UCSD-AML1 (cell line): ENCODE results near the gene UGGT2.
"Not testable (repeated sequence)": the region's sequence is repeated elsewhere in the genome, so short reads cannot be mapped to it uniquely, and the experiment has no call there.

Source experiments
- DNase-seq: peaks from one replicate; lab custom pipeline; 2025; ENCODE audit not compliant: unreplicated experiment; lab: John Stamatoyannopoulos, UW

The UGGT2 gene

DNA sequence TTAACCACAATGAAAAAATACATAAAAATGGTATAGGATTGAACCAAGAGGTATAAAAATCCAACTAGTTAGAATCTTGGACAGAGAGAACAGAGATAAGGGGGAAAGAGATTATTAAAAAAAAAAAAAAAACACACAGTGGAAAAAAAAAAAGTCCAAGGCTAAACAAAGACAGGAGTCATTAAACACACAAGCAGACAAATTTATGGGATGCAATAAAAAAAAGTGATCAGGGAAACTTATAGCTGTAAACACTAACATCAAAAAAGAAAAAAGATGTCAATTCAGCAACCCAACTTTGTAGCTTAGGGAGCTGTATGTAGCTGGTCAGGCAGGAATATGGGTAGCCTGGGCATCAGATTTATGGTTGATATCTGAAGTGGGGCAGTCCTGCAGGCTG, 247.3 kb downstream of the UGGT2 start:
- DNase-seq, result no peak

DNA sequence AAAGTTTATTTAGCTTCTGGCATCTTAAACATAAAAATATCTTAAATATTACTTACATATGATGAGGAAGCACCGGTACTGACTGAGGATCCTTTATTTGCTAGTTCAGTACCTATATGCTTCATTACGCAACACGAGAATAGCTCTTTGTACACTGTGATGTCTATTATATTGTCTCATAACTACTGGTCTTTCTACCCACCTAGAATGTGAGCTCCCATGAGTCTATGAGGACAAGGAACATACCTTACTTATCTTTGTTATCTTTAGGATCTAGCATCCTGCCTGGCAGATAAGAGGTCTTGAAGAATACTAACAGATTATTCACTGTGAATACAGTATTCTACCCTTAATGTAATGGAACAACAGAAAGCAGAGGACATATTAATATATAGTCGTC, 251.4 kb downstream of the UGGT2 start:
- no peak for DNase-seq

DNA sequence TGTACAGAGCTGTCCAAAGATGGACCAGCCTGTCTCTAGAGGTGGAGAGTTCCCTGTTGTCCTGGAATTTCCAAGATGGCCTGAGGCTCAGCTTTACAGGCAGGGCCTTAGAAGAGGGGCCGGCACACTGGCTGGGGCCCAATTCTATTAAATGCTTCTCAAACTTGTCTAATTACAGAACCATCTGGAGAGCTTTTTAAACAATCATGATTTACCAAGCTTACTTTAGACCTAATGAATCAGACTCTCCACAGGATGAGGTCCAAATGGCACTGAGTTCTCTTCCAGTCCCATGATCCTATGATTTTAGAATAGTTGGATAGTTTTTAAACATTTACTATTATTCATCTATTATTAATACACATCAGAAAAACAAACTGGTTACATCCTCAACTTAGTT, 252.8 kb downstream of the UGGT2 start:
- DNase-seq, result no peak

DNA sequence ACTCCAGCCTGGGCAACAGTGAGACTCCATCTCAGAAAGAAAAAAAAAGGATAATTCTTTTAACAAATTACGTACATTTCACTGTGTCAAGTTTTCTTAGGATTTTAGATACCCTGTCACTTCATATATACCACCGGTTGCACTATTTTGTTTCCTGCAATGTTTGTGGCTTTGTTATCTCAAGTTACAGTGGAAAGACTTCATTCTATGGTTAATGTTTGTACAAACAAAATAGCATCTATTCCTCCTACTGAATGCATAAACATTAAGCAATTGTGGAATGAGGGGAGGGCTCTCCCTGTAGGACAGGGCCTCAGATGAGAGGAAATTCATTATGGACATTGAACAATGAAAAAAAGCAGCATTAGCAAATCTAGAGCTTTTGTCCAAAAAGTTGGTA, 256.2 kb downstream of the UGGT2 start:
- DNase-seq, result no peak

DNA sequence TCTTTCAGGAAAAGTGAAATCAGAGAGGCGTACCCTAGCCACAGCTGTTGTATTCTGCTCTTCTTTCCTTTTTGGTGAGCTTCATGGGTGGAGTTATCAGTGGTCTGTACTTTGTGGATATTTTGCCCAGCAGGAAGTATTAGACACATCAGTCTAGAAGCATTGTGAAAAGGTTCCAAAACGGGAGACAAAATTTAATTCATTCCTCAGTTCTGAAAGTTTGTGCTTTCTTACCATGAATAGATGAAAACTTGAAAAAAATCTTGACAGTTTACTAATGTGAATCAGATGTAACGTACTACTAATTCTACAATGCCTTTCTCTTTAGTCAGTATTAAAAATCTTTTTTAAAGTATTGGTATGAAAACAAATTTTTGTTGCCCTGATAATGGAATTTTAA, 259.4 kb downstream of the UGGT2 start:
- DNase-seq, result no peak

DNA sequence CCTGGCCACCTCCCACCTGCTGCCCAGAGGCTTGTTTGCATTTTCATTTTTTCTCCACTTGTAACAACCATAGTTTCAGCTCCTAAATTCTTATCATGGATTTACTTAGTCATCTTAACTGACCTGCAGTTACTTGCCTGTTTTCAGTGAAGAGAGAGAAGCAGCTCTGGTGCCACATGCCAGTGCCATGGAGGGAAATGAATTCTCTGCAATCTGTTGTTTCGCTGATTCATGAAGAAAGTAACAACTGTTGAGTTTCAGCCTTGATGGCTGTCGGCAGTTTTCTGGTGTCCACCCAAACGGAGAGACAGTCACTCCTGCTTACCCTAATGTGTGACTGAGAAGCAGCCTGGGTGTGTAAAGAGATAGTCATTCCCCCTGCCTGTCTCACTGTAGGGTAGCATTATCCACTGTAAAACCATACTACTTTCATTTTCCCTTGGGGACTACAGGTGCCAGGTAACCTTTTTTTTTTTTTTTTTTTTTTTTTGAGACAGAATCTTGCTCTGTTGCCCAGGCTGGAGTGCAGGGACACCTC, 260.1 kb downstream of the UGGT2 start:
- DNase-seq, result no peak

DNA sequence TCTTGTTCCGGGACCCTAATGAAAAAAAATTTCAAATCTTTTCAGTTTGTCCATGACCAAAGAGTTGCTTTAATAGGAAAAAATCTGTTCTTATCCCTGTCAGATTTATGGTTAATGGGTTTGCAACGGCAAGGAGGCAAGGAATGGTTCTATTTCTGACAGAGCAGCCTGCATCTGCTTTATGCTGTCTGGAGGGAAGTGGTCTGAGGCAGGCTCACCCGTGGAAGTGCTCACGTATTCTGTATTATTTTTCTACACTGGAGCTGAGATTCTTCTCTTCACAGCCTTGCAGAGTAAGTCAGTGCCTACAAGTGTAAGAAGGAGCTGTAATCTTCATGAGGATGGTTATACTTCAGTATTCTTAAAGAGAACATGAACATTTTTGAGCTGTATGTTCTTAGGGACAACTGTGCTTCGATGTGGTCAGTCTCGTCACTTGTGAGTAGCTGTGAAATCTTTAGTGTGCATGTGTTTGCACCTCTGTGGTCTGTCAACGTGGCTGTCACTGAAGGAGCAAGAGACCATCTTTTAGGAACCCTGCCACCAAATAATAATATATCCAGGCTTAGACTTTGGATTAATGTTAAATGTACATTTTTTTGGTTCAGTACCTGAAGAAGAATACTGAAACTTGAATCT, 262.0 kb downstream of the UGGT2 start:
- no peak for DNase-seq

DNA sequence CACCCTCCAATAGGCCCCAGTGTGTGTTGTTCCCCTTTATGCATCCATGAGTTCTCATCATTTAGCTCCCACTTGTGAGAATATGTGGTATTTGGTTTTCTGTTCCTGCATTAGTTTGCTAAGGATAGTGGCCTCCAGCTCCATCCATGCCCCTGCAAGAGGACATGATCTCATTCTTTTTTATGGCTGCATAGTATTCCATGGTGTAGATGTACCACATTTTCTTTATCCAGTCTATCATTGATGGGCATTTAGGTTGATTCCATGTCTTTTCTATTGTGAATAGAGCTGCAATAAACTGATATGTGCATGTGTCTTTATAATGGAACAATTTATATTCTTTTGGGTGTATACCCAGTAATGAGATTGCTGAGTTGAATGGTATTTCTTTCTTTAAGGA, 263.9 kb downstream of the UGGT2 start:
- not testable (repeated sequence) for DNase-seq

DNA sequence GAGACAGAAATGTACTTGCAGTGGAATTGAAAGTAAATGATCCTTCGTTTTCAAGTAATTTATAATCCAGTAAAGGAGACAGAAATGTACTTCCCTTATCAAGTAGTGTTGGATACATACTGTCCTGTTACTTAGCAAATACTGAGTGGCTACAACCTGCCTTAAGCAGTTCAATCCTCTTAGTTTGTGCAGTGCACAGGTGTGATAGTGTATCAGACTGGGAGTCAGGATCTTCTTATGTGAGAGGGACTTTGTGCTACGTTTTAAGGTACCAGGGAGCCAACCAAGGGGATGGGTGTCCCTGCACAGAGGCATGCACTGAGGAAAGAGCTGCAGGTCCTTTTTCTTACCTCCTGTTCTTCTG, 265.1 kb downstream of the UGGT2 start:
- no peak for DNase-seq

DNA sequence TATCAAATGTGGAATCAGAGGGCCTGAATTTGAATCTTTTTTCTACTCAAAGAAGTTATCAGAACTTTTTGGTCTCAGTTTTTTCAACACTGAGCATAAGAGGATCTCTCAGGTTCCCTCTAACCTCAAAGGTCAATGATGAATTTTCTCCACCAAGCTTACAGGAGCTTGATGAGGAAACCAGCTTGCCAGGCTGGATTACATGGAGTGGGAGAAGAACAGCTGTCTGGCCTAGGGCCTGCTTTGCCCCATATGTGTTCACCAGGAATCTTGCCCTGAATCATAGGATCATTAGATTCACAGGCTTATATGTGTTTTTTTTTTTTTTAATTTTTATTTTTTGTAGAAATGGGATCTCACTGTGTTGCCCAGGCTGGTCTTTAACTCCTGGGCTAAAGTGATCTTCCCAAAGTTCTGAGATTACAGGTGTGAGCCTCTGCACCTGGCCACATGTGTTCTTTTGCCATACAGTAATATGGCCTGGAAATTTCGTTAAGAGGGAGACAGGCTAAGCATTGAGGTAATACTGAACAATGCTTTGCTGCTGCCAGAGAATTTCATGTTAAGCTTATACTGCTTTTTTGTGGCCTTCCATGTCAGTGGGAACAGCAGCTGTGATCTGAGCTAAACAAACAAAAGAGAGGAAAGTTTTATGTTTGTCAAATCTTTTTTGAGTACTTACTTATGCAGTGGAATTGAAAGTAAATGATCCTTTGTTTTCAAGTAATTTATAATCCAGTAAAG, 265.7 kb downstream of the UGGT2 start:
- DNase-seq, result no peak

DNA sequence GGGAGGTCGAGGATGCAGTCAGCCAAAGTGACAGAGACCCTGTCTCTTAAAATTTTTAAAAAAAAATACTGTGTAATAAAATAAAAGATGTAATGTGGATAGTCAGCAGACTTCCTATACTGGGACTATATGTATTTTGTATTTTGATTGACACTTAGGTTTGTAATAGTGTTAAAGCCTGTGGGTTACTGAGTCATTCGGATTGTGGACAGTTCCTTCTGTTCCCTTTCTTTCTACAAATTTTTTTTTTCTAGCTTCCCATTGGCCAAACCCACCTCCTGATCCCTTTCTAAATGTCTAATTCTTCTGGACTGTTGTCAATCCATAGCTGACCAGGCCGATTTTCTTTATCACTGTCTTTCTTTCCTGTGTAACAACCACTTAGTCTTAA, 268.3 kb downstream of the UGGT2 start:
- DNase-seq, result no peak

DNA sequence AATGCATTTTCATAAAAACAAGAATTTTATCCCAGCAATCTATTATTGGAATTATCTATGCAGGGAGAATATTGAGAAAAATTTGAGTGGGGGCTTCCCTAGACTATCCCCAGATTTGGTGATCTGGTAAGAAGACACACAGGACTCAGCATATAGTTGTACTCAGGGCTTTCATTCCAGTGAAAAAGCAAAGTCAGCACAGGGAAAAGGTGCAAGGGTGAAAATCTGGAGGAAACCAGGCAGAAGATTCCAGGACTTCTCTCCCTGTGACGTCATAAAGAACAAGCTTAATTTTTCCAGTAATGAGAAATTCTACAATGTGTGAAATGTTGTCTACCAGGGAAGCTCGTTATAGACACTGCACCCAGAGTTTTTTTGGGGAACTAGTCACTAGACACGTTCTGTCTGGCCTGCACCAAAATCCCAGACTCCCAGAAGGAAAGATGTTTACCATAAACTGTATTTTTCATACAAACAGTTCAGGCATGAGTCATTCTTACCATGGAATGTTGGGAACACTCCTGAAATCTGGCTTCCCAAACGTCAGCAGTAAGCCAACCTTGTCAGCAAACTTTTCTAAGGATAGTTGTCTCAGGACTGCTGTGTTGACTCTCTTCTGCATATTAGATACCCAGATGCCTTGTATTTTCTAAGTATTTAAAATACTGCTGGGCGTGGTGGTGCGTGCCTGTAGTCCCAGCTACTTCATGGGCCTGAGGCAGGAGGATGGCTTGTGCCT, 268.9 kb downstream of the UGGT2 start:
- DNase-seq, result no peak

DNA sequence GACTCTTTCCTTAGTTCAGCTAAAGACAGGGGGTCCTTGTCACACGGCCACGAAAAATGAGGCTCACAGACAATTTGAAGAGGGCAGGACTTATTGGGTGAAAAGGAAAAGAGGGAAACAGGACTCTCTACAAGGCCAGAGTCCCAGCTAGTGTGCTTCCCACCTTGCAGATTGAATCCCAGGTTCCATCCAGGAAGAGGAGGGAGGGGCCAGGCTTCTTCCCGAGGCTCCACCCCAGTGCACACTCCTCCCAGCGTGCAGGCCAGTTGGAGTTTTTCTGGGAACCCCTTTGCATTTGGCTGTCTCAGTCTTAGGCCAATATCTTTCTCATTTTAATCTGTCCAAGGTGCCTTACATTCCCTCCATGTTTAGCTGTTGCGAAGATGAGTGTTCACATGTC, 269.5 kb downstream of the UGGT2 start:
- no peak for DNase-seq

DNA sequence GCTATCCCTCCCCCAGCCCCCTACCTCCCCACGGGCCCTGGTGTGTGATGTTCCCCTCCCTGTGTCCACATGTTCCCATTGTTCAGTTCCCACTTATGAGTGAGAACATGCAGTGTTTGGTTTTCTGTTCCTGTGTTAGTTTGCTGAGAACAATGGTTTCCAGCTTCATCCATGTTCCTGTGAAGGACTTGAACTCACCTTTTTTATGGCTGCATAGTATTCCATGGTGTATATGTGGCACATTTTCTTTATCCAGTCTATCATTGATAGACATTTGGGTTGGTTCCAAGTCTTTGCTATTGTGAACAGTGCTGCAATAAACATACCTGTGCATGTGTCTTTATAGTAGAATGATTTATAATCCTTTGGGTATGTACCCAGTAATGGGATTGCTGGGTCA, 271.3 kb downstream of the UGGT2 start:
- DNase-seq, result not testable (repeated sequence)

DNA sequence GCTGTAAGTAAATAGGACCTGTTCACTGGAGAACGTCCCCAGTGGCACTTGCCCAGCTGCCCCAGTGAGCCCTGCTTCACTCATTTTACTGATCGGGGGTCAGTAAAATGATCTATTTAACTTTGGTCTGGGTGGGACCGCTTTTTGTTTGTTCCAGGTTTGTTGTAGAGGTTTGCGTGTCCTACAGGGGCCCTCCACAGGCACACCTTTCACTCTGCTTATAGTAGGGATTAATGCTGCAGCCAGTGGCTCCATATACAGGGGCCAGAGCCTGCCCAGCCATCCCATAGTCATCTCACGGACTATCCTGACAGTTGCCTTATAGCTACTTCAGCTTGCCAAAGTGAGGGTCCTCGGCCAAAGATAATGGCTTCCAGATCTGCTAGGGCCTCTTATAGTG, 272.2 kb downstream of the UGGT2 start:
- no peak for DNase-seq

DNA sequence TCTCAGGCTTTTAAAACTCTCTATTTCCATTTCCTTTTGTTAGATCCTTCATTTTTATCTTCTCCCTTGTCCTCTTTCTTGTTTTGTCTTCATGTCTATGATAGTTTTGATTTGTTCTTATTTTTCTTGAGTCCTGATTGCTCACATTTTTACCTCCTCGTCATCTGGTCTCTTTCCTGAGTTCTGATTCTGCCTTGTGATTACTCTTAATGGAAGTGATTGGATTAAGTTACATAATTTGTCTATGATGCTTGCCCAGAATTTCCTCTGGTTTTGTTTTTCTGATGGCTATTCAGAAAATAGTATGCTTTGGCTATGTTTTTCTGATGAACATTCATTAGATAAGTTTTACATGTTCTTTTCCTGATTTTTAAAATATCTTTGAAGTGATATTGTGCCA, 273.7 kb downstream of the UGGT2 start:
- no peak for DNase-seq

DNA sequence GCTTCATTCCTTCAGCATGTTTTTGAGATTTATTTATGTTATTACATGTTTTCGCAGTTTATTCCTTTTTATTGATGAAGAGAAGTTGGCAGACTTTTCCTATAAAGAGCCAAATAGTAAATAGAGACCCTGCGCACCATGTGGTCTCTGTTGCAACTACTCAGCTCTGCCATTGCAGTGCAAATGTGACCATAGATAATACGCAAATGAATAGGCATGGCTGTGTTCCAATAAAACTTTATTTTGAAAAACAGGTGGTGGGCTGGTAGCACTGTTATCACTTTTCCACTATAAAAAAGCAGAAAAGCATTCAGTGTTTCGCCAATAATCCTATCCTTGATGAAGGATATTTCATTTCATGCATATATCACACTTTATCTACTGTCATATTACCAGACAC, 281.3 kb downstream of the UGGT2 start:
- DNase-seq, result no peak

DNA sequence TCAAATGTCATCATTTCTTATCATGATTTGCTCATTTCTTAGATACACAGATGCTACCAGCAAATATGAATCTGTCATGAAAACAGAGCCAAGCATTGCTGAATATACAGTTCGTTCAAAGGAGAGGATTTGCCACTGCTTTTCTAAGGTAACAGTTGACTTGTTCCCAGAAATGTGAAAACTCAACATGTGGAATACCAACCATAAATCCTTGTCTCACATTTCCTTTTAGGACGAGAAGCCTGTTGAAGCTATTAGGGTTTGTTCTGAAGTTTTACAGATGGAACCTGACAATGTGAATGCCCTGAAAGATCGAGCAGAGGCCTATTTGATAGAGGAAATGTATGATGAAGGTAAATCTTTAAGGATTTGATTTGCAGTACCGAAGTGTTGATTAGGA, 289.6 kb downstream of the UGGT2 start:
- DNase-seq, result no peak

DNA sequence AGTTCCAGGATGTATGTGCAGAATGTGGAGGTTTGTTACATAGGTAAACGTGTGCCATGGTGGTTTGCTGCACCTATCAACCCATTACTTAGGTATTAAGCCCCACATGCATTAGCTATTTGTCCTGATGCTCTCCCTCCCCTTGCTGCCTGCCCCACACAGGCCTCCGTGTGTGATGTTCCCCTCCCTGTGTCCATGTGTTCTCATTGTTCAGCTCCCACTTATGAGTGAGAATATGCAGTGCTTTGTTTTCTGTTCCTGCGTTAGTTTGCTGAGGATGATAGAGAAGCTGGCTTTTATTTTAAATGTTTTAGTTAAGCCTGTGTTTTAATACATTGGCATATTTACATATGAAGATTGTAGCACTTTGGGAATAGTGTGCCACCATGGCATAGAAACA, 290.6 kb downstream of the UGGT2 start:
- not testable (repeated sequence) for DNase-seq

DNA sequence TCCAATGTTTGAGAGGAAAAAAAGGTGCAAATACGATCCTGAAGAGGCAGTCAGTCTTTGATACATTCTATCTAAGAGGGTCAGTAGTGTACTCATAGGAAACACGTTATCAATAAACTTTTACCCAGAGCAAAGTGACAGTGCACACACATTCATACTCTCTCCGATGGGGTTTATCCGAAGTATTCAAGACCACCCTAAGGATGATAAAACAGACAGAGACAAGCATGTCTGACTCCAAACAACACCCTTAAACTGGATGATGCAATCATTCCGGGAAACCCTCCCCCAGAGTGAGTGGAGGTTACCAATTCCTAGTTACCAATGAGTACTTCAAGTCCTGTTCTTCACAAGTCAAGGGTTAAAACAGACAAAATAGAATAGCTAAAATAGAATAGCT, 297.1 kb downstream of the UGGT2 start:
- no peak for DNase-seq

DNA sequence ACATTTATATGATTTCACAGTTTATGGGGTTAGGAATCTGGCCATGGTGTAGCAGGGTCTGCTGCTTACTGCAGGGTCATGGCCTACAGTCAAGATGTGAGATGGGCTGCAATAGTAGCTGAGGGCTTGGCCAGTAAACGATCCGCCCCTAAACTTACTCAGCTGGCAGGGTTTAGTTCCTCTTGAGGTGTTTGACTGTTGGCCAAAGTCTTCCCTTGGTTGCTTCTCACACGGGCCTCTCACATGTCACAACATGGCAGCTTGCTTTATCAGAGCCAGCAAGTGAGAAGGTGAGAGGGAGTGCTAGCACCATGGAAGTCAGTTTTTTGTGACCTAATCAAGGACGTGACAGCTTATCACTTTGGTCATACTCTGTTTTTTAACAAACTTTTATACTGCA, 299.1 kb downstream of the UGGT2 start:
- no peak for DNase-seq

DNA sequence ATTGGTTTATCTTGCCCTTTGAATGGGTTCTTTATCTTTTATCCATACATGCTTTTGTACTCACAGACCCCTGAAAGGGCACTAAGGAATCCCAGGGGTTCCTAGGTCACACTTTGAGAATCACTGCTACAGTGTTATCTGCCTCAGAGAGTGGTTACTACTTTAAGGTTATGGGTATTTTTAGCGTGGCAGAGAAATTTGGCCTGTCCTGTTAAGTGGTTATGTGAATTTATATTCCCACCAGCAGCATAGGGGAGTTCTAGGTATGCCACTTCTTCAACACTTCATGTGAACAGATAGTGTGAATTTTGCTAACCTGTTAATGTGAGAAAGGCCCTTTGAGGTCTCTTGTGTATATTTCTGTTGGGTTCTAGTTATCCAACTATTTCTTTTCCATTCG, 300.5 kb downstream of the UGGT2 start:
- DNase-seq, result no peak
